Thyroid gland (tissue), 4 donors: ENCODE results near the gene ZNF318.
A peak's percentile ranks its signal among the peaks of the same experiment; 100 is the strongest.

Experiments used
- CTCF ChIP-seq, 6 experiments: fragments of 200-600 bp in 3 of 6; fragments of 450-650 bp in 3 of 6; sonication (generic) in 3 of 6; IDR thresholded peaks; one replicate each; pipeline ENCODE4 v1.5.1; 2016 to 2019; ENCODE audit warnings: antibody characterized with exemption in 6 of 6, mild to moderate bottlenecking in 2 of 6, inconsistent platforms in 1 of 6, moderate library complexity in 1 of 6
- POLR2A ChIP-seq, 2 donors: fragments of 450-650 bp; IDR thresholded peaks; one replicate each; pipeline ENCODE4 v1.6.1; 2017; ENCODE audit warnings: antibody characterized with exemption in 2 of 2, mild to moderate bottlenecking in 2 of 2, moderate library complexity in 1 of 2

GRCh38 chr6:43361269-43361668 lies 8.2 kb downstream of the ZNF318 start:
- TF ChIP-seq POLR2A (IDR thresholded peaks at IDR 0.05) (no peak), CTCF (IDR thresholded peaks at IDR 0.05) (peak in 1 of 6 experiments; percentile 9)
